Measurements from ENCODE around the gene PSMB10. TPM values are rescaled to one million over a fixed set of nuclear protein-coding genes. Genes with fewer than 3 reads are reported as not detected.
A peak's percentile ranks its signal among the peaks of the same experiment; 100 is the strongest.

PSMB10 gene
- total RNA-seq, 1 donor = 47.0 TPM

DNA sequence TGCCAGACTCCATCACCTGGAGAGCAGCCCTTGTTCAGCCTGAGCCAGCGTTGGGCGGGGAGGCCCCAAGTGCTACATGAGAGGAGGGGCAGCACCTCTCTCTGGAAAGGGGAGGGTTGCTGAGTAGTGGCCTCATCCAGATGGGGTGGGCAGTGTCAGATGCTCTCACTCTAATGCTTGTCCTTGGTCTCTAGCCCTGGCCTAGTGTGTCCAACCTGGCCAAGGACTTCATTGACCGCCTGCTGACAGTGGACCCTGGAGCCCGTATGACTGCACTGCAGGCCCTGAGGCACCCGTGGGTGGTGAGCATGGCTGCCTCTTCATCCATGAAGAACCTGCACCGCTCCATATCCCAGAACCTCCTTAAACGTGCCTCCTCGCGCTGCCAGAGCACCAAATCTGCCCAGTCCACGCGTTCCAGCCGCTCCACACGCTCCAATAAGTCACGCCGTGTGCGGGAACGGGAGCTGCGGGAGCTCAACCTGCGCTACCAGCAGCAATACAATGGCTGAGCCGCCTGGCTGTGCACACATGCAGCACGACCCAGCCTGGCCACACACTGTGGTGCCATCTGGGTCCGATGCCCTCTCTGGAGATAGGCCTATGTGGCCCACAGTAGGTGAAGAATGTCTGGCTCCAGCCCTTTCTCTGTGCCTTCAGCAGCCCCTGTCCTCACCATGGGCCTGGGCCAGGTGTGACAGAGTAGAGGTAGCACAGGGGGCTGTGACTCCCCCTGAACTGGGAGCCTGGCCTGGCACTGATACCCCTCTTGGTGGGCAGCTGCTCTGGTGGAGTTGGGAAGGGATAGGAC is 9.3 kb downstream of the PSMB10 start:
- Histone ChIP-seq H4K20me1 (ENCODE audit: insufficient read depth, low read length) (peaks cover 56% of the 10 kb centered on the region), H3K27ac (ENCODE audit: low read depth, low read length) (no peak overlapping the region), H3K27me3 (ENCODE audit: insufficient read depth, low read length) (no peaks in the 10 kb centered on the region), H2AFZ (ENCODE audit: low read length) (no peak overlapping the region), H3K9me3 (ENCODE audit: low read depth, low read length) (no peaks in the 10 kb centered on the region), H3K36me3 (ENCODE audit: insufficient read depth, low read length) (peaks cover 32% of the 10 kb centered on the region), H3K4me3 (ENCODE audit: insufficient read depth, low read length) (no peak overlapping the region), H3K4me2 (ENCODE audit: insufficient read depth, low read length) (no peak overlapping the region), H3K79me2 (ENCODE audit: insufficient read depth, low read length) (peaks cover 31% of the 10 kb centered on the region), H3K4me1 (ENCODE audit: insufficient read depth, low read length) (peaks cover 15% of the 10 kb centered on the region)
- DNase-seq (ENCODE audit: insufficient read length, low spot score, missing footprints) = peak; percentile 66
- no peak for TF ChIP-seq CTCF (IDR thresholded peaks at IDR 0.05; ENCODE audit: extremely low read depth, low read depth, low read length)

- H2AFZ ChIP-seq (ENCODE audit: low read length) = no peak overlapping the region
- peak overlapping the region; percentile 5 for H3K27ac ChIP-seq (ENCODE audit: low read depth, low read length)
- no peaks in the 10 kb centered on the region for H3K9me3 ChIP-seq (ENCODE audit: low read depth, low read length)
- peak; percentile 96 for DNase-seq (ENCODE audit: insufficient read length, low spot score, missing footprints)
- H3K27me3 ChIP-seq (ENCODE audit: insufficient read depth, low read length) = no peaks in the 10 kb centered on the region
- no peak overlapping the region for H3K4me3 ChIP-seq (ENCODE audit: insufficient read depth, low read length)
- TF ChIP-seq CTCF (IDR thresholded peaks at IDR 0.05; ENCODE audit: extremely low read depth, low read depth, low read length) = peak; percentile 22
- peaks cover 37% of the 10 kb centered on the region for H3K79me2 ChIP-seq (ENCODE audit: insufficient read depth, low read length)
- peaks cover 32% of the 10 kb centered on the region for H3K36me3 ChIP-seq (ENCODE audit: insufficient read depth, low read length)
- peaks cover 15% of the 10 kb centered on the region for H3K4me1 ChIP-seq (ENCODE audit: insufficient read depth, low read length)
- H3K4me2 ChIP-seq (ENCODE audit: insufficient read depth, low read length) = peak overlapping the region; percentile 34
- H4K20me1 ChIP-seq (ENCODE audit: insufficient read depth, low read length) = peaks cover 66% of the 10 kb centered on the region
Observed at GRCh38 chr16:67926181-67926750, 10.4 kb downstream of the PSMB10 start.

DNA sequence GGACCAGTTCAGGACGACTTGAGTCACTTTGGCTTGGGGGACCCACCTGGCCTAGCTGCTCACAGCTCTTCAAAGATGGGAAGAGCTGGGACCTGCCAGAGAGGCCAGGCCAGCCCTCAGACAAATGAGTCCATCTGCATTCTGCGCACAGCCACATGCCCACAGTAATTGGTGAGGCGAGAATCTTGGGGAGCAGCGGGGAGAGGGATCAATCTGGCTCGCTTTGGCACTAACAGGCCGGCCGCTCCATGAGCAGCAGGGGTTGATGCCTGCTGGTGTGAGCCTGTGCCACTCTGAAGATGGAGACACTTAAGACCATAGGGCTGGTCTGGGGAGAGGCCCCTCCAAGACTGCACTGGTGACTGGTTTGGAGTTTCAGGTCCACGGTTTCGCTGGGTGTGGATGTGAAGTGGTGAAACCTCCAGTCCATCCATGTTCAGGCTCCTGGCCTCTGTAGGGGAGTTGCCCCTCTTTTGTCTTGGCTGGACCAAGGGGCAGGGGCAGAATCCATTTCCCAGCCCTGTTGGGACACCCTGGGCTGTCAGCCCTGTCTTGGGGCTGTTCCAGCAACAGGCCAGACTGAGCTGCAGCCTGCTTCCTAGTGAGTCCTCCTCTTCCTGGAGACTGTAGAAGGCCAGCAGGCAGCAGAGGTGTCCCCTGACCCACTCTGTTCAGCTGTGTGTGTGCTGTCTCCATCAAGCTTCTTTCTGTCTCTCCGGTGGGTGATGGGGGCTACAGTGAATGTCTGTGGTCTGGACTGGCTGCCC is 12.3 kb downstream of the PSMB10 start:
- Histone ChIP-seq H3K4me1 (ENCODE audit: insufficient read depth, low read length) (peaks cover 15% of the 10 kb centered on the region), H3K4me2 (ENCODE audit: insufficient read depth, low read length) (no peak overlapping the region), H4K20me1 (ENCODE audit: insufficient read depth, low read length) (peaks cover 76% of the 10 kb centered on the region), H3K4me3 (ENCODE audit: insufficient read depth, low read length) (no peak overlapping the region), H3K9me3 (ENCODE audit: low read depth, low read length) (no peaks in the 10 kb centered on the region), H3K36me3 (ENCODE audit: insufficient read depth, low read length) (peaks cover 30% of the 10 kb centered on the region), H3K27me3 (ENCODE audit: insufficient read depth, low read length) (no peaks in the 10 kb centered on the region), H3K27ac (ENCODE audit: low read depth, low read length) (no peak overlapping the region), H2AFZ (ENCODE audit: low read length) (no peak overlapping the region), H3K79me2 (ENCODE audit: insufficient read depth, low read length) (peaks cover 50% of the 10 kb centered on the region)
- peak; percentile 38 for DNase-seq (ENCODE audit: insufficient read length, low spot score, missing footprints)
- TF ChIP-seq CTCF (IDR thresholded peaks at IDR 0.05; ENCODE audit: extremely low read depth, low read depth, low read length) = no peak
